ENCODE data around the gene SPINK5.
A peak's percentile ranks its signal among the peaks of the same experiment; 100 is the strongest.

SPINK5 gene

GRCh38 chr5:148176480-148176879 lies 112.7 kb downstream of the SPINK5 start:
- peak; percentile 9 for DNase-seq (ENCODE audit: low read depth)
- H3K4me3 ChIP-seq (ENCODE audit: low read length) = no peak overlapping the region
- TF ChIP-seq, protein P1, sequence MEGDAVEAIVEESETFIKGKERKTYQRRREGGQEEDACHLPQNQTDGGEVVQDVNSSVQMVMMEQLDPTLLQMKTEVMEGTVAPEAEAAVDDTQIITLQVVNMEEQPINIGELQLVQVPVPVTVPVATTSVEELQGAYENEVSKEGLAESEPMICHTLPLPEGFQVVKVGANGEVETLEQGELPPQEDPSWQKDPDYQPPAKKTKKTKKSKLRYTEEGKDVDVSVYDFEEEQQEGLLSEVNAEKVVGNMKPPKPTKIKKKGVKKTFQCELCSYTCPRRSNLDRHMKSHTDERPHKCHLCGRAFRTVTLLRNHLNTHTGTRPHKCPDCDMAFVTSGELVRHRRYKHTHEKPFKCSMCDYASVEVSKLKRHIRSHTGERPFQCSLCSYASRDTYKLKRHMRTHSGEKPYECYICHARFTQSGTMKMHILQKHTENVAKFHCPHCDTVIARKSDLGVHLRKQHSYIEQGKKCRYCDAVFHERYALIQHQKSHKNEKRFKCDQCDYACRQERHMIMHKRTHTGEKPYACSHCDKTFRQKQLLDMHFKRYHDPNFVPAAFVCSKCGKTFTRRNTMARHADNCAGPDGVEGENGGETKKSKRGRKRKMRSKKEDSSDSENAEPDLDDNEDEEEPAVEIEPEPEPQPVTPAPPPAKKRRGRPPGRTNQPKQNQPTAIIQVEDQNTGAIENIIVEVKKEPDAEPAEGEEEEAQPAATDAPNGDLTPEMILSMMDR (conservative IDR thresholded peaks at IDR 0.05; ENCODE audit: low read depth, low read length) = no peak

DNA sequence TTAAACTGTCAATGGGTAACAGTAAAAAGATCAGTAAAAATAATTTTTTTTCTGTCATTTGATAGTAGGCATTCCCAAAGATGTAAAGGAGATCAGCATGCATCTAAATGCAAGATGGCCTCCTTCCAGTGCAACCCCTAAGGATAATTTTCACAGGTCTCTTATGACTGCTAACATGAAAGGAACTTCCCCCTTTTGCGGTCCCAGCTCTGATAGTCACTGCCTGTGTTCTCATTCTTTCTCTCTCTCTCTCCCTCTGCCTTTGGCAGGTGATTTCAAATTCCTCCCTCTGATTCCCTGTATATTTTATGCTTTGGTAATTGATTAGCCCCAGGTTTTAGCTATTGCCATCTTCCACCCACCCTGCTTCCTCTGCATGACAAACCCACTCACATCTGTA lies 113.4 kb downstream of the SPINK5 start:
- TF ChIP-seq, protein P1 (conservative IDR thresholded peaks at IDR 0.05; ENCODE audit: low read depth, low read length) = no peak
- no peak overlapping the region for H3K4me3 ChIP-seq (ENCODE audit: low read length)
- DNase-seq (ENCODE audit: low read depth) = no peak

- no peak overlapping the region for H3K4me3 ChIP-seq (ENCODE audit: low read length)
- DNase-seq (ENCODE audit: low read depth) = peak; percentile 30
- TF ChIP-seq, protein P1 (conservative IDR thresholded peaks at IDR 0.05; ENCODE audit: low read depth, low read length) = peak; percentile 78
Measured at GRCh38 chr5:148179234-148179824, 115.5 kb downstream of the SPINK5 start.

DNA sequence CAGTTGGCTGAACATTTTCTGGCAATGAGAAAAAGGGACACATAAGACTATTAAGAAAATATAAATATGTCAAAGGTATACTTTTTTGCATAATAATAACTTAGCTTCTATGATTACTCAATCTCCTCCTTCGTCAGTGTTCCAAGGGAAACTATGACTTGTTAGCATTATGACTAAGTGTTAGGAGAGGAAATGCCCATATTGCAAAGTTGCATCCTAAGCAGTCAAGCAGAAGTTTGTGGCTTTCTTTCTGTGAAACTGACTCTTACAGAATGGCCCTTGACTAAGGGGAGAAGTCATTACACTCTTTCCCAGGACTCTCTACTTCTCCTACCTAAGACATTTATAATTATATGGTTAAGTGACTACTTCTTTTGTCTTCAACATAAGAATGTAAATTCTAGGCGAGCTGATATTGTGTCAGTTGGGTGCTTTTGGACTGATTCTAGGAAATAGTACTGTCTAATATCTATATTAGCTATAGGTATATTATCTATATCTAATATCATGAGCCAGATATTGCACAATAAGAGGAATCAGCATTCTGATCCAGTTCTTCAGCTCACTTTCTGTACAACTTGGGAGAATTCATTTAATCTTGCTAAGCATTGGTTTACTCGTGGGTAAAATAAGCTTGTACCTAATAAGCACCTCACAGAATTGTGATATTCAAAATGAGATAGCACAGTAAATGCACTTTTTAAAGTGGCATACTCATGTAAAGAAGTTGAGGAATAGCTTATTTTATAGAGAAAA lies 122.6 kb downstream of the SPINK5 start:
- TF ChIP-seq, protein P1 (conservative IDR thresholded peaks at IDR 0.05; ENCODE audit: low read depth, low read length) = no peak
- peak; percentile 46 for DNase-seq (ENCODE audit: low read depth)
- H3K4me3 ChIP-seq (ENCODE audit: low read length) = no peak overlapping the region

All from retinal pigment epithelial cell (primary cell).